Gastrocnemius medialis (tissue), 4 donors: ENCODE data around the gene SLC39A8. TPM values are rescaled to one million over a fixed set of nuclear protein-coding genes. Genes with fewer than 3 reads are reported as not detected.
A peak's percentile ranks its signal among the peaks of the same experiment; 100 is the strongest.

Experiments used
- ATAC-seq, 2 donors: fragments of 150-250 bp; one replicate each; pipeline ENCODE4 v1.9.1; 2016
- DNase-seq, 2 donors: peaks; one replicate each; pipeline ENCODE4 v3.0.0-alpha.2; 2019
- H3K27ac ChIP-seq, 4 donors: fragments of 200-600 bp; sonication (generic); 1 replicate in 1 of 4; 2 replicates in 3 of 4; pipeline ENCODE4 v1.5.1; 2016 to 2018; ENCODE audit warnings: mild to moderate bottlenecking in 2 of 4, moderate library complexity in 1 of 4
- H3K27me3 ChIP-seq, 3 donors: fragments of 200-600 bp; sonication (generic) in 2 of 3; 1 replicate in 1 of 3; 2 replicates in 2 of 3; pipeline versions ENCODE4 v1.5.1 to v1.6.0; 2016 to 2019; ENCODE audit warnings: mild to moderate bottlenecking in 1 of 3, moderate library complexity in 1 of 3
- H3K36me3 ChIP-seq, 2 donors: fragments of 200-600 bp; sonication (generic) in 1 of 2; one replicate each; pipeline ENCODE4 v1.5.1; 2017 to 2018
- H3K4me1 ChIP-seq, 2 donors: fragments of 200-600 bp; sonication (generic) in 1 of 2; one replicate each; pipeline ENCODE4 v1.5.1; 2016 to 2017; ENCODE audit warnings: mild to moderate bottlenecking in 2 of 2
- H3K4me3 ChIP-seq, 4 donors: fragments of 200-600 bp; sonication (generic) in 3 of 4; 1 replicate in 1 of 4; 2 replicates in 3 of 4; pipeline ENCODE4 v1.5.1; 2016 to 2019; ENCODE audit warnings: mild to moderate bottlenecking in 2 of 4
- H3K9me3 ChIP-seq, 3 donors: fragments of 200-600 bp; sonication (generic) in 2 of 3; 1 replicate in 1 of 3; 2 replicates in 2 of 3; pipeline ENCODE4 v1.5.1; 2016 to 2019
- POLR2A ChIP-seq, 2 donors: fragments of 450-650 bp; IDR thresholded peaks; one replicate each; pipeline ENCODE4 v1.6.1; 2017; ENCODE audit warnings: antibody characterized with exemption in 2 of 2, mild to moderate bottlenecking in 2 of 2, moderate library complexity in 2 of 2
- in situ Hi-C, 4 donors: fragments of 200-750 bp; cut with MboI; loops; one replicate each; pipeline versions ENCODE4 v1.15.0 to v1.8.0; 2017; ENCODE audit warnings: low sequenced_read_pairs in 4 of 4
- intact Hi-C: fragments of 100-400 bp; cut with DNase I; formaldehyde crosslinking; loops from one replicate; pipeline ENCODE4 v1.15.1; 2023; ENCODE audit warnings: low total_unique reads
- total RNA-seq, 4 donors: library from RNA; depleted of rRNA; stranded (reverse); fragments of >200 nt; gene quantifications; one replicate each; pipeline versions ENCODE4 v1.1.0 to v1.2.3, GENCODE V29; 2016
- TF ChIP-seq, protein P1 (sequence below), 5 experiments: fragments of 450-650 bp in 3 of 5; fragments of 200-600 bp in 2 of 5; sonication (generic) in 2 of 5; IDR thresholded peaks in 4 of 5; conservative IDR thresholded peaks in 1 of 5; 1 replicate in 4 of 5; 2 replicates in 1 of 5; pipeline ENCODE4 v1.5.1; 2016 to 2019; ENCODE audit warnings: antibody characterized with exemption in 5 of 5, mild to moderate bottlenecking in 3 of 5, moderate library complexity in 3 of 5

SLC39A8 gene
- total RNA-seq, 4 donors from 2014 or later = 1.2 to 1.8 (median 1.7) TPM

DNA sequence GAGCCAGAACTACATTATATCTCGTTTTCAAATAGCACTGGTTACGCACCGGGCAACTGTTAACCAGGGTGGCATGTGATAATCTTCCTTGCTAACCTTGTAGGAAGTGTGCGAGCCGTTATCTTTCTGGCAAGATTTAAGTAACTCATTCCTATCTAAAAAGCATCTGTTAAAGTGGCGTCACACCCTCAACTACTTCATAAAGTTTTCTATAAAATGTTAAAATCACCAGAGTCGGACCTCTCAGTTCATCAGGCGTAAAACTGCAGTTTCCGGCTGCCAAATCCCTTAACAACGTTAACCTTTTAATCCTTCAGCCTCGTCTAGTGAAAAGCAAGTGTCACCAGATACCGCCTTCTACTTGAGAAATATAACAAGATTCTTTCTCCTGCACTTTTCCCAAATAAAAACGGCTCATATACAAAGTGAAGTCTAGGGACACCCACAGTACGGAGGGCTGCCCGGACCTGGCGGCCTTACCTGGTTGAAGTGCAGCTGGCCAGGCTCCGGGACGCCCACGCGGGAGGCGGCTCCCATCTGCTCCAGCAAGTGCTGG is 1.2 kb downstream of the SLC39A8 start:
- in situ Hi-C loops (no loop called here), intact Hi-C loops (no loop called here)
- no peak for ATAC-seq

GRCh38 chr4:102342404-102343074 is 2.7 kb downstream of the SLC39A8 start:
- intact Hi-C loops = no loop called here
- in situ Hi-C loops = no loop called here
- Histone ChIP-seq H3K27ac (no peak overlapping the region), H3K4me3 (no peak overlapping the region), H3K36me3 (no peaks in the 10 kb centered on the region), H3K4me1 (peaks cover 0 to 4% of the 10 kb centered on the region in 2 donors), H3K9me3 (no peaks in the 10 kb centered on the region), H3K27me3 (peaks cover 0 to 5% (median 0%) of the 10 kb centered on the region in 3 donors)
- ATAC-seq (no peak), DNase-seq (no peak)
- TF ChIP-seq POLR2A (IDR thresholded peaks at IDR 0.05) = no peak
- TF ChIP-seq, protein P1, sequence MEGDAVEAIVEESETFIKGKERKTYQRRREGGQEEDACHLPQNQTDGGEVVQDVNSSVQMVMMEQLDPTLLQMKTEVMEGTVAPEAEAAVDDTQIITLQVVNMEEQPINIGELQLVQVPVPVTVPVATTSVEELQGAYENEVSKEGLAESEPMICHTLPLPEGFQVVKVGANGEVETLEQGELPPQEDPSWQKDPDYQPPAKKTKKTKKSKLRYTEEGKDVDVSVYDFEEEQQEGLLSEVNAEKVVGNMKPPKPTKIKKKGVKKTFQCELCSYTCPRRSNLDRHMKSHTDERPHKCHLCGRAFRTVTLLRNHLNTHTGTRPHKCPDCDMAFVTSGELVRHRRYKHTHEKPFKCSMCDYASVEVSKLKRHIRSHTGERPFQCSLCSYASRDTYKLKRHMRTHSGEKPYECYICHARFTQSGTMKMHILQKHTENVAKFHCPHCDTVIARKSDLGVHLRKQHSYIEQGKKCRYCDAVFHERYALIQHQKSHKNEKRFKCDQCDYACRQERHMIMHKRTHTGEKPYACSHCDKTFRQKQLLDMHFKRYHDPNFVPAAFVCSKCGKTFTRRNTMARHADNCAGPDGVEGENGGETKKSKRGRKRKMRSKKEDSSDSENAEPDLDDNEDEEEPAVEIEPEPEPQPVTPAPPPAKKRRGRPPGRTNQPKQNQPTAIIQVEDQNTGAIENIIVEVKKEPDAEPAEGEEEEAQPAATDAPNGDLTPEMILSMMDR (IDR thresholded peaks at IDR 0.05 in 4 of 5, conservative IDR thresholded peaks at IDR 0.05 in 1 of 5) = no peak

More for the DNA sequence above, 1.2 kb downstream of the SLC39A8 start:
- H3K9me3 ChIP-seq = no peaks in the 10 kb centered on the region
- peaks cover 0 to 4% of the 10 kb centered on the region in 2 donors for H3K4me1 ChIP-seq
- no peak for TF ChIP-seq POLR2A (IDR thresholded peaks at IDR 0.05)
- TF ChIP-seq, protein P1 (IDR thresholded peaks at IDR 0.05 in 4 of 5, conservative IDR thresholded peaks at IDR 0.05 in 1 of 5) = no peak
- H3K27me3 ChIP-seq = peaks cover 0 to 5% (median 0%) of the 10 kb centered on the region in 3 donors
- H3K27ac ChIP-seq = peak overlapping the region; percentile 34 to 59 (median 54)
- peak overlapping the region; percentile 62 to 84 (median 64) for H3K4me3 ChIP-seq
- H3K36me3 ChIP-seq = no peaks in the 10 kb centered on the region
- no peak for DNase-seq

GRCh38 chr4:102341201-102341600 is 4.1 kb downstream of the SLC39A8 start:
- TF ChIP-seq, protein P1 (IDR thresholded peaks at IDR 0.05 in 4 of 5, conservative IDR thresholded peaks at IDR 0.05 in 1 of 5) = no peak
- no peak for TF ChIP-seq POLR2A (IDR thresholded peaks at IDR 0.05)
- ATAC-seq (no peak), DNase-seq (no peak)
- Histone ChIP-seq H3K4me1 (peaks cover 0 to 4% of the 10 kb centered on the region in 2 donors), H3K27me3 (peaks cover 0 to 5% (median 0%) of the 10 kb centered on the region in 3 donors), H3K4me3 (no peak overlapping the region), H3K36me3 (no peaks in the 10 kb centered on the region), H3K27ac (no peak overlapping the region), H3K9me3 (no peaks in the 10 kb centered on the region)
- in situ Hi-C loops = no loop called here
- intact Hi-C loops = no loop called here

GRCh38 chr4:102339018-102339417 is 6.3 kb downstream of the SLC39A8 start:
- in situ Hi-C loops (no loop called here), intact Hi-C loops (no loop called here)
- H3K36me3 ChIP-seq = no peaks in the 10 kb centered on the region
- H3K4me1 ChIP-seq = no peaks in the 10 kb centered on the region
- no peak overlapping the region for H3K27ac ChIP-seq
- H3K9me3 ChIP-seq = no peaks in the 10 kb centered on the region
- H3K27me3 ChIP-seq = no peaks in the 10 kb centered on the region
- TF ChIP-seq POLR2A (IDR thresholded peaks at IDR 0.05) = no peak
- TF ChIP-seq, protein P1 (IDR thresholded peaks at IDR 0.05 in 4 of 5, conservative IDR thresholded peaks at IDR 0.05 in 1 of 5) = no peak
- DNase-seq (no peak), ATAC-seq (no peak)
- no peak overlapping the region for H3K4me3 ChIP-seq
